Mesendoderm (in vitro differentiated cells): ENCODE results near the gene TANGO6.

Source experiments
- DNase-seq: peaks from one replicate; pipeline ENCODE4 v3.0.0; 2013
- H2AK5ac ChIP-seq: 2 replicates; pipeline ENCODE4 v1.6.1; 2013; ENCODE audit warnings: low read length, inconsistent platforms
- H2BK120ac ChIP-seq: 2 replicates; pipeline ENCODE4 v1.6.1; 2013; ENCODE audit warnings: low read depth, mild to moderate bottlenecking, low read length, moderate library complexity, mixed read lengths
- H2BK15ac ChIP-seq: replicated peaks from 2 replicates; pipeline ENCODE4 v1.6.1; 2013; ENCODE audit warnings: low read depth, mild to moderate bottlenecking, moderate library complexity
- H2BK5ac ChIP-seq: 2 replicates; pipeline ENCODE4 v1.6.1; 2013; ENCODE audit warnings: low read length, inconsistent platforms
- H3K18ac ChIP-seq: 2 replicates; pipeline ENCODE4 v1.6.1; 2013; ENCODE audit warnings: mild to moderate bottlenecking, low read length, mixed read lengths
- H3K23ac ChIP-seq: one replicate; pipeline ENCODE4 v1.6.1; 2013; ENCODE audit warnings: low read length
- H3K27ac ChIP-seq: 2 replicates; pipeline ENCODE4 v1.5.1; 2013; ENCODE audit warnings: low read depth, mild to moderate bottlenecking, inconsistent platforms, low read length, moderate library complexity
- H3K27me3 ChIP-seq: 2 replicates; pipeline ENCODE4 v1.6.1; 2013; ENCODE audit warnings: low read length, control low read depth, mild to moderate bottlenecking, inconsistent platforms; ENCODE audit not compliant: insufficient read depth, poor library complexity
- H3K36me3 ChIP-seq: 2 replicates; pipeline ENCODE4 v1.6.1; 2013; ENCODE audit warnings: low read length, inconsistent platforms; ENCODE audit not compliant: control insufficient read depth, insufficient read depth
- H3K4ac ChIP-seq: one replicate; pipeline ENCODE4 v1.6.1; 2013; ENCODE audit warnings: low read depth, mild to moderate bottlenecking, low read length, moderate library complexity
- H3K4me1 ChIP-seq: 2 replicates; pipeline ENCODE4 v1.6.1; 2013; ENCODE audit warnings: low read depth, low read length, inconsistent platforms; ENCODE audit not compliant: control insufficient read depth
- H3K4me2 ChIP-seq: 2 replicates; pipeline ENCODE4 v1.6.1; 2013; ENCODE audit warnings: low read length
- H3K4me3 ChIP-seq: 2 replicates; pipeline ENCODE4 v1.5.1; 2013; ENCODE audit warnings: mild to moderate bottlenecking, low read length
- H3K56ac ChIP-seq: one replicate; pipeline ENCODE4 v1.6.1; 2013; ENCODE audit warnings: low read length
- H3K79me1 ChIP-seq: 2 replicates; pipeline ENCODE4 v1.6.1; 2013; ENCODE audit warnings: low read length, inconsistent platforms
- H3K79me2 ChIP-seq: 2 replicates; pipeline ENCODE4 v1.6.1; 2013; ENCODE audit warnings: mild to moderate bottlenecking, low read length; ENCODE audit not compliant: control insufficient read depth, insufficient read depth
- H3K9ac ChIP-seq: 2 replicates; pipeline ENCODE4 v1.6.1; 2013; ENCODE audit warnings: low read length, inconsistent platforms
- H4K5ac ChIP-seq: one replicate; pipeline ENCODE4 v1.6.1; 2013; ENCODE audit warnings: low read length
- H4K8ac ChIP-seq: one replicate; pipeline ENCODE4 v1.6.1; 2013; ENCODE audit warnings: low read depth, mild to moderate bottlenecking, control low read depth, low read length, moderate library complexity
- WGBS: extraction: QIAGEN DNeasy Blood & Tissue Kit; methylation state at CpG from one replicate; pipeline ENCODE4 v1.1.7; 2013; ENCODE audit warnings: low lambda C conversion rate, missing lambda C conversion rate; ENCODE audit not compliant: insufficient coverage; ENCODE audit errors: extremely low coverage; 5-methylcytosine and 5-hydroxymethylcytosine counted together

TANGO6 gene

GRCh38 chr16:68994324-68994723, 151.0 kb downstream of the TANGO6 start:
- H3K18ac ChIP-seq, result no peak overlapping the region
- no peaks in the 10 kb centered on the region for H3K27me3 ChIP-seq
- no CpG with 5 or more reads among the region's 1 CpG for WGBS
- no peak overlapping the region for H4K8ac ChIP-seq
- H3K4ac ChIP-seq, result no peak overlapping the region
- peaks cover 3% of the 10 kb centered on the region for H3K4me1 ChIP-seq
- no peak overlapping the region for H4K5ac ChIP-seq
- H3K4me3 ChIP-seq, result no peak overlapping the region
- no peaks in the 10 kb centered on the region for H3K79me2 ChIP-seq
- H2AK5ac ChIP-seq, result no peak overlapping the region
- no peak overlapping the region for H2BK5ac ChIP-seq
- H3K4me2 ChIP-seq, result no peak overlapping the region
- H3K9ac ChIP-seq, result no peak overlapping the region
- H2BK120ac ChIP-seq, result no peak overlapping the region
- H3K56ac ChIP-seq, result no peak overlapping the region
- no peak for DNase-seq
- no peak overlapping the region for H3K23ac ChIP-seq
- no peak overlapping the region for H3K27ac ChIP-seq
- no peaks in the 10 kb centered on the region for H3K79me1 ChIP-seq
- H3K36me3 ChIP-seq, result no peaks in the 10 kb centered on the region
- no peak overlapping the region for H2BK15ac ChIP-seq

GRCh38 chr16:68995011-68995504, 151.7 kb downstream of the TANGO6 start:
- Histone ChIP-seq H3K56ac (no peak overlapping the region), H3K4ac (no peak overlapping the region), H3K18ac (no peak overlapping the region), H3K4me1 (peaks cover 3% of the 10 kb centered on the region), H4K5ac (no peak overlapping the region), H3K23ac (no peak overlapping the region), H3K79me2 (no peaks in the 10 kb centered on the region), H4K8ac (no peak overlapping the region), H3K4me2 (no peak overlapping the region), H2BK15ac (no peak overlapping the region), H3K36me3 (no peaks in the 10 kb centered on the region), H2BK5ac (no peak overlapping the region), H3K79me1 (no peaks in the 10 kb centered on the region), H3K9ac (no peak overlapping the region), H2AK5ac (no peak overlapping the region), H3K4me3 (no peak overlapping the region), H2BK120ac (no peak overlapping the region), H3K27ac (no peak overlapping the region), H3K27me3 (no peaks in the 10 kb centered on the region)
- peak; percentile 88 for DNase-seq

- Histone ChIP-seq H3K4ac (no peak overlapping the region), H2BK5ac (no peak overlapping the region), H4K5ac (no peak overlapping the region), H3K79me2 (no peaks in the 10 kb centered on the region), H3K4me2 (no peak overlapping the region), H2BK15ac (no peak overlapping the region), H2AK5ac (no peak overlapping the region), H3K27me3 (no peaks in the 10 kb centered on the region), H3K23ac (no peak overlapping the region), H3K4me1 (peaks cover 3% of the 10 kb centered on the region), H3K79me1 (no peaks in the 10 kb centered on the region), H3K56ac (no peak overlapping the region), H3K36me3 (no peaks in the 10 kb centered on the region), H3K9ac (no peak overlapping the region), H2BK120ac (no peak overlapping the region), H3K27ac (no peak overlapping the region), H3K4me3 (no peak overlapping the region), H3K18ac (no peak overlapping the region), H4K8ac (no peak overlapping the region)
- peak; percentile 64 for DNase-seq
- WGBS, result no CpG with 5 or more reads among the region's 1 CpG
These were observed 154.2 kb downstream of the TANGO6 start for GRCh38 chr16:68997564-68997963.

- Histone ChIP-seq H3K79me1 (no peaks in the 10 kb centered on the region), H2AK5ac (no peak overlapping the region), H3K9ac (no peak overlapping the region), H3K4me2 (no peak overlapping the region), H3K4ac (no peak overlapping the region), H2BK120ac (no peak overlapping the region), H3K79me2 (no peaks in the 10 kb centered on the region), H3K4me3 (no peak overlapping the region), H4K5ac (no peak overlapping the region), H3K4me1 (peaks cover 3% of the 10 kb centered on the region), H3K27ac (no peak overlapping the region), H3K27me3 (no peaks in the 10 kb centered on the region), H2BK15ac (no peak overlapping the region), H3K56ac (no peak overlapping the region), H3K23ac (no peak overlapping the region), H2BK5ac (no peak overlapping the region), H3K36me3 (no peaks in the 10 kb centered on the region), H3K18ac (no peak overlapping the region), H4K8ac (no peak overlapping the region)
- no CpG with 5 or more reads among the region's 1 CpG for WGBS
- no peak for DNase-seq
These were observed 155.8 kb downstream of the TANGO6 start for GRCh38 chr16:68999114-68999513.

- Histone ChIP-seq H2AK5ac (no peak overlapping the region), H4K5ac (no peak overlapping the region), H3K4me1 (no peaks in the 10 kb centered on the region), H3K56ac (no peak overlapping the region), H3K18ac (no peak overlapping the region), H2BK5ac (no peak overlapping the region), H2BK15ac (no peak overlapping the region), H3K27me3 (no peaks in the 10 kb centered on the region), H2BK120ac (no peak overlapping the region), H3K23ac (no peak overlapping the region), H3K36me3 (no peaks in the 10 kb centered on the region), H3K79me2 (no peaks in the 10 kb centered on the region), H3K4me2 (no peak overlapping the region), H3K4me3 (no peak overlapping the region), H3K27ac (no peak overlapping the region), H4K8ac (no peak overlapping the region), H3K4ac (no peak overlapping the region), H3K79me1 (no peaks in the 10 kb centered on the region), H3K9ac (no peak overlapping the region)
- WGBS, result no CpG with 5 or more reads among the region's 1 CpG
- peak; percentile 58 for DNase-seq
These were observed 160.2 kb downstream of the TANGO6 start for GRCh38 chr16:69003500-69003899.

- DNase-seq, result no peak
- Histone ChIP-seq H3K23ac (no peak overlapping the region), H4K5ac (no peak overlapping the region), H3K18ac (no peak overlapping the region), H3K4me3 (no peak overlapping the region), H3K27ac (no peak overlapping the region), H3K4me2 (no peak overlapping the region), H2AK5ac (no peak overlapping the region), H3K4ac (no peak overlapping the region), H2BK15ac (no peak overlapping the region), H3K79me2 (no peaks in the 10 kb centered on the region), H4K8ac (no peak overlapping the region), H2BK5ac (no peak overlapping the region), H3K36me3 (no peaks in the 10 kb centered on the region), H3K27me3 (no peaks in the 10 kb centered on the region), H3K9ac (no peak overlapping the region), H3K4me1 (no peaks in the 10 kb centered on the region), H3K79me1 (no peaks in the 10 kb centered on the region), H2BK120ac (no peak overlapping the region), H3K56ac (no peak overlapping the region)
- whole genome bisulfite sequencing, result no CpG with 5 or more reads among the region's 5 CpGs
These were observed 162.5 kb downstream of the TANGO6 start for GRCh38 chr16:69005641-69006355.
